IMR-90 (cell line): ENCODE measurements around the gene CACNB2. TPM values are rescaled to one million over a fixed set of nuclear protein-coding genes. Genes with fewer than 3 reads are reported as not detected.

Experiments
- ATAC-seq: fragments of 200-7000 bp; cut with Tn5 transposase; 2 replicates; pipeline ENCODE4 v1.9.1; 2020; ENCODE audit warnings: low read depth, mild to moderate bottlenecking, moderate library complexity
- BruUV-seq: library from RNA; stranded (reverse); fragments of 400-500 nt; replicated peaks from 2 replicates; lab custom pipeline; 2021; lab: Mats Ljungman, UMichigan
- CTCF ChIA-PET: fragments of 300-600 bp; formaldehyde crosslinking; extraction: SDS; loops from one replicate; lab custom pipeline; 2021; ENCODE audit warnings: antibody characterized with exemption; lab: Yijun Ruan, JAX
- POLR2A ChIA-PET: fragments of 300-600 bp; sonication (Branson Sonifier 250); formaldehyde crosslinking; loops from one replicate; lab custom pipeline; 2022; ENCODE audit warnings: antibody characterized with exemption; ENCODE audit not compliant: unreplicated experiment; lab: Charles Lee
- DNase-seq: peaks from one replicate; pipeline ENCODE4 v3.0.0; 2013
- H2AFZ ChIP-seq: replicated peaks from 2 replicates; pipeline ENCODE3; 2013; ENCODE audit warnings: low read length, mild to moderate bottlenecking; ENCODE audit not compliant: poor library complexity
- H2AK5ac ChIP-seq: 2 replicates; pipeline ENCODE4 v1.6.1; 2013; ENCODE audit warnings: low read depth, low read length, inconsistent platforms
- H2AK9ac ChIP-seq: replicated peaks from 2 replicates; pipeline ENCODE3; 2013; ENCODE audit warnings: mild to moderate bottlenecking, low read depth, low read length, moderate library complexity; ENCODE audit not compliant: poor library complexity
- H2BK120ac ChIP-seq: 2 replicates; pipeline ENCODE4 v1.6.1; 2013; ENCODE audit warnings: low read depth, low read length, inconsistent platforms
- H2BK15ac ChIP-seq: 3 replicates; pipeline ENCODE4 v1.6.1; 2013; ENCODE audit warnings: low read depth, low read length, inconsistent platforms
- H2BK20ac ChIP-seq: 2 replicates; pipeline ENCODE4 v1.6.1; 2013; ENCODE audit warnings: low read depth, mild to moderate bottlenecking, inconsistent platforms, low read length, moderate library complexity
- H2BK5ac ChIP-seq: 2 replicates; pipeline ENCODE4 v1.6.1; 2013; ENCODE audit warnings: mild to moderate bottlenecking, low read depth, low read length, inconsistent platforms; ENCODE audit not compliant: poor library complexity, severe bottlenecking
- H3K14ac ChIP-seq: replicated peaks from 2 replicates; pipeline ENCODE4 v1.6.1; 2013; ENCODE audit warnings: low read depth, low read length, inconsistent platforms
- H3K18ac ChIP-seq: 2 replicates; pipeline ENCODE4 v1.6.1; 2013; ENCODE audit warnings: low read depth, low read length, control low read depth
- H3K23ac ChIP-seq: 2 replicates; pipeline ENCODE4 v1.6.1; 2013; ENCODE audit warnings: low read depth, low read length, inconsistent platforms
- H3K27ac ChIP-seq: 2 replicates; pipeline ENCODE4 v1.5.1; 2013; ENCODE audit warnings: mild to moderate bottlenecking, control low read depth, low read length; ENCODE audit not compliant: insufficient read depth
- H3K27me3 ChIP-seq: 2 replicates; pipeline ENCODE4 v1.6.1; 2013; ENCODE audit warnings: low read length; ENCODE audit not compliant: control insufficient read depth, insufficient read depth
- H3K36me3 ChIP-seq: 2 replicates; pipeline ENCODE4 v1.6.1; 2013; ENCODE audit warnings: low read length, mixed read lengths; ENCODE audit not compliant: control insufficient read depth, insufficient read depth
- H3K4ac ChIP-seq: 2 replicates; pipeline ENCODE4 v1.6.1; 2013; ENCODE audit warnings: low read depth, low read length, inconsistent platforms
- H3K4me1 ChIP-seq: 2 replicates; pipeline ENCODE4 v1.6.1; 2013; ENCODE audit warnings: low read length, mixed read lengths; ENCODE audit not compliant: control insufficient read depth, insufficient read depth
- H3K4me2 ChIP-seq: 2 replicates; pipeline ENCODE4 v1.6.1; 2013; ENCODE audit warnings: low read depth, mild to moderate bottlenecking, control low read depth, low read length, moderate library complexity
- H3K4me3 ChIP-seq: 2 replicates; pipeline ENCODE4 v1.5.1; 2013; ENCODE audit warnings: low read depth, mild to moderate bottlenecking, control low read depth, low read length, moderate library complexity; ENCODE audit not compliant: insufficient read depth
- H3K56ac ChIP-seq: 2 replicates; pipeline ENCODE4 v1.6.1; 2013; ENCODE audit warnings: low read length, inconsistent platforms; ENCODE audit not compliant: insufficient read depth; ENCODE audit errors: extremely low read depth
- H3K79me1 ChIP-seq, 2 experiments: 2 replicates each; pipeline ENCODE4 v1.6.1; 2013; ENCODE audit warnings: low read length in 2 of 2, inconsistent platforms in 1 of 2, low read depth in 1 of 2
- H3K9ac ChIP-seq: 2 replicates; pipeline ENCODE4 v1.6.1; 2013; ENCODE audit warnings: low read depth, low read length, control low read depth
- H3K9me1 ChIP-seq: 2 replicates; pipeline ENCODE4 v1.6.1; 2013; ENCODE audit warnings: low read length, inconsistent platforms; ENCODE audit not compliant: insufficient read depth
- H3K9me3 ChIP-seq: 2 replicates; pipeline ENCODE4 v1.6.1; 2013; ENCODE audit warnings: low read length; ENCODE audit not compliant: control insufficient read depth, insufficient read depth
- H4K20me1 ChIP-seq: 2 replicates; pipeline ENCODE4 v1.6.1; 2013; ENCODE audit warnings: low read length, inconsistent platforms; ENCODE audit not compliant: insufficient read depth
- H4K5ac ChIP-seq: 2 replicates; pipeline ENCODE4 v1.6.1; 2013; ENCODE audit warnings: mild to moderate bottlenecking, low read depth, low read length, control low read depth
- H4K8ac ChIP-seq, 2 experiments: 2 replicates each; pipeline ENCODE4 v1.6.1; 2013; ENCODE audit warnings: low read depth in 2 of 2, low read length in 2 of 2, control low read depth in 1 of 2, inconsistent platforms in 1 of 2
- H4K91ac ChIP-seq: 2 replicates; pipeline ENCODE4 v1.6.1; 2013; ENCODE audit warnings: low read depth, low read length, inconsistent platforms; ENCODE audit not compliant: insufficient read depth
- BHLHE40 ChIP-seq: fragments of 150-350 bp; IDR thresholded peaks from 2 replicates; pipeline ENCODE4 v1.6.1; 2016; ENCODE audit warnings: mild to moderate bottlenecking, low read depth, low read length
- CEBPB ChIP-seq: IDR thresholded peaks from 2 replicates; pipeline ENCODE4 v1.6.1; 2012; ENCODE audit warnings: low read depth, low read length, improper control_type of control experiment
- CHD1 ChIP-seq: IDR thresholded peaks from 2 replicates; pipeline ENCODE4 v1.6.1; 2012; ENCODE audit warnings: low read depth, low read length, improper control_type of control experiment
- CTCF ChIP-seq: conservative IDR thresholded peaks from 2 replicates; pipeline ENCODE4 v1.5.1; 2012; ENCODE audit warnings: mild to moderate bottlenecking, low read depth, low read length, improper control_type of control experiment
- ELK1 ChIP-seq: fragments of 150-350 bp; IDR thresholded peaks from 2 replicates; pipeline ENCODE4 v1.6.1; 2016; ENCODE audit warnings: low read depth, mild to moderate bottlenecking, low read length, moderate library complexity, borderline replicate concordance
- FOS ChIP-seq: fragments of 150-350 bp; IDR thresholded peaks from 2 replicates; pipeline ENCODE4 v1.6.1; 2016; ENCODE audit warnings: low read depth, low read length
- MAFK ChIP-seq: IDR thresholded peaks from 2 replicates; pipeline ENCODE4 v1.6.1; 2012; ENCODE audit warnings: low read depth, low read length, improper control_type of control experiment
- MXI1 ChIP-seq: IDR thresholded peaks from 2 replicates; pipeline ENCODE4 v1.6.1; 2012; ENCODE audit warnings: low read depth, mild to moderate bottlenecking, low read length, moderate library complexity, borderline replicate concordance
- NFE2L2 ChIP-seq: fragments of 150-350 bp; IDR thresholded peaks from 2 replicates; pipeline ENCODE4 v1.6.1; 2016; ENCODE audit warnings: low read depth, mild to moderate bottlenecking, low read length
- POLR2A ChIP-seq: IDR thresholded peaks from 2 replicates; pipeline ENCODE4 v1.6.1; 2012; ENCODE audit warnings: mild to moderate bottlenecking, low read depth, low read length
- RAD21 ChIP-seq: IDR thresholded peaks from 2 replicates; pipeline ENCODE4 v1.6.1; 2012; ENCODE audit warnings: low read length, improper control_type of control experiment
- RFX5 ChIP-seq: IDR thresholded peaks from 2 replicates; pipeline ENCODE4 v1.8.0; 2012; ENCODE audit warnings: low read depth, mild to moderate bottlenecking, low read length, moderate library complexity
- SMC3 ChIP-seq: fragments of 150-350 bp; IDR thresholded peaks from 2 replicates; pipeline ENCODE4 v1.6.1; 2016; ENCODE audit warnings: low read depth, mild to moderate bottlenecking, antibody characterized with exemption, low read length, moderate library complexity
- USF2 ChIP-seq: fragments of 150-350 bp; IDR thresholded peaks from 2 replicates; pipeline ENCODE4 v1.6.1; 2017; ENCODE audit warnings: mild to moderate bottlenecking, antibody characterized with exemption, low read length, low read depth
- WGBS, 2 experiments: methylation state at CpG; one replicate each; pipeline versions ENCODE4 v1.1.5 to v1.1.7; 2013; ENCODE audit warnings: missing lambda C conversion rate in 2 of 2; ENCODE audit not compliant: insufficient read length in 1 of 2; ENCODE audit errors: extremely low coverage in 2 of 2; 5-methylcytosine and 5-hydroxymethylcytosine counted together
- dilution Hi-C: fragments of 300-500 bp; cut with HindIII; formaldehyde crosslinking; loops from one replicate; pipeline ENCODE4 v1.14.3; 2018; ENCODE audit warnings: low sequenced_read_pairs; ENCODE audit not compliant: unreplicated experiment
- in situ Hi-C: fragments of 300-500 bp; cut with MboI; formaldehyde crosslinking; loops from 3 replicates; pipeline ENCODE4 v1.14.3; 2019; ENCODE audit warnings: low sequenced_read_pairs, inconsistent platforms, mixed read lengths
- intact Hi-C: fragments of 100-400 bp; cut with micrococcal nuclease; formaldehyde crosslinking; loops from 2 replicates; pipeline ENCODE4 v1.10.0; 2022
- polyA plus RNA-seq, 3 experiments: library from polyadenylated mRNA; depleted of rRNA; stranded (reverse); fragments of >200 nt; gene quantifications; 2 replicates each; pipeline ENCODE4 v1.2.3, GENCODE V29; 2012; ENCODE audit warnings: low replicate concordance in 1 of 3
- total RNA-seq: library from RNA; depleted of rRNA; stranded (reverse); fragments of >200 nt; gene quantifications from 2 replicates; pipeline ENCODE4 v1.2.3, GENCODE V29; 2012

The CACNB2 gene
- total and polyA plus RNA-seq, 2 of the 4 experiments (the other 2 are of a cell fraction): 0.36 TPM

- no peak overlapping the region for H3K18ac ChIP-seq
- dilution Hi-C loops (no loop called here), in situ Hi-C loops (no loop called here), intact Hi-C loops (no loop called here)
- DNase-seq: no peak
- no CpG with 5 or more reads among the region's 3 CpGs for WGBS, 2 experiments
- H4K5ac ChIP-seq: no peak overlapping the region
- no peak overlapping the region for H2AK9ac ChIP-seq
- H2AK5ac ChIP-seq: no peak overlapping the region
- H4K20me1 ChIP-seq: no peaks in the 10 kb centered on the region
- ChIA-PET POLR2A (no interaction called here), CTCF (no interaction called here)
- H3K4me2 ChIP-seq: no peak overlapping the region
- H2BK15ac ChIP-seq: no peak overlapping the region
- H3K9me1 ChIP-seq: peaks cover 6% of the 10 kb centered on the region; the same call in 1 of the 2 replicates
- H2AFZ ChIP-seq: no peak overlapping the region
- no peak overlapping the region for H2BK20ac ChIP-seq
- no peak overlapping the region for H3K27ac ChIP-seq
- H4K91ac ChIP-seq: no peak overlapping the region
- no peaks in the 10 kb centered on the region for H3K4me1 ChIP-seq
- H3K9ac ChIP-seq: no peak overlapping the region
- no peak overlapping the region for H4K8ac ChIP-seq
- no peak overlapping the region for H3K56ac ChIP-seq
- no peak overlapping the region for H3K14ac ChIP-seq
- H3K79me1 ChIP-seq: no peaks in the 10 kb centered on the region
- no peak overlapping the region for H2BK120ac ChIP-seq
- no peaks in the 10 kb centered on the region for H3K9me3 ChIP-seq
- H3K36me3 ChIP-seq: no peaks in the 10 kb centered on the region
- no peak overlapping the region for H3K4me3 ChIP-seq
- peaks cover 7% of the 10 kb centered on the region for H3K27me3 ChIP-seq
- BruUV-seq: no TSS peak
- ATAC-seq: no peak
- no peak overlapping the region for H3K23ac ChIP-seq
- TF ChIP-seq ELK1: no peak
- no peak for TF ChIP-seq CEBPB
- TF ChIP-seq FOS: no peak
- TF ChIP-seq CHD1: no peak
- no peak for TF ChIP-seq MXI1
- TF ChIP-seq BHLHE40: no peak
- no peak for TF ChIP-seq USF2
- TF ChIP-seq RFX5: no peak
- no peak for TF ChIP-seq RAD21
- TF ChIP-seq SMC3: no peak
- TF ChIP-seq POLR2A: no peak
- no peak for TF ChIP-seq MAFK
- no peak for TF ChIP-seq CTCF
- TF ChIP-seq NFE2L2: no peak
- H2BK5ac ChIP-seq: no peak overlapping the region
- no peak overlapping the region for H3K4ac ChIP-seq
Observed at GRCh38 chr10:18122753-18123152, 17.5 kb upstream of the CACNB2 start.
